B cell (primary cell): ENCODE results near the gene SFT2D2. TPM values are rescaled to one million over a fixed set of nuclear protein-coding genes. Genes with fewer than 3 reads are reported as not detected.
A peak's percentile ranks its signal among the peaks of the same experiment; 100 is the strongest.

Experiments used
- ATAC-seq: fragments of 200-7000 bp; cut with Tn5 transposase; one replicate; pipeline ENCODE4 v1.10.0; 2021; ENCODE audit warnings: low read depth, mild to moderate bottlenecking, moderate number of reproducible peaks, moderate library complexity
- CTCF ChIA-PET: fragments of 350-600 bp; sonication (Branson Sonifier 250); formaldehyde crosslinking; loops from one replicate; lab custom pipeline; 2021; ENCODE audit warnings: antibody characterized with exemption, inconsistent platforms; lab: Charles Lee
- POLR2A ChIA-PET: fragments of 350-600 bp; sonication (Branson Sonifier 250); formaldehyde crosslinking; loops from one replicate; lab custom pipeline; 2021; ENCODE audit warnings: antibody characterized with exemption; lab: Charles Lee
- DNase-seq: peaks from one replicate; pipeline ENCODE4 v3.0.0; 2013
- H2AFZ ChIP-seq: 2 replicates; pipeline ENCODE4 v1.6.1; 2012; ENCODE audit warnings: mild to moderate bottlenecking, low read depth, low read length; ENCODE audit not compliant: insufficient read depth, poor library complexity, severe bottlenecking
- H3K27ac ChIP-seq, 2 donors: 1 replicate in 1 of 2; 2 replicates in 1 of 2; pipeline ENCODE4 v1.5.1; 2012 to 2013; ENCODE audit warnings: low read length in 2 of 2, mild to moderate bottlenecking in 2 of 2, moderate library complexity in 1 of 2
- H3K27me3 ChIP-seq, 4 experiments: fragments of 200-600 bp in 1 of 4; sonication (generic) in 1 of 4; replicated peaks in 1 of 4; 1 replicate in 2 of 4; 2 replicates in 2 of 4; pipeline versions ENCODE4 v1.6.1 to v1.7.0; 2013 to 2016; ENCODE audit warnings: low read length in 3 of 4, mild to moderate bottlenecking in 2 of 4, mixed read lengths in 1 of 4, moderate library complexity in 1 of 4; ENCODE audit not compliant: insufficient read depth in 4 of 4, control insufficient read depth in 3 of 4; ENCODE audit errors: control extremely low read depth in 1 of 4
- H3K36me3 ChIP-seq, 2 experiments: replicated peaks in 1 of 2; 1 replicate in 1 of 2; 2 replicates in 1 of 2; pipeline versions ENCODE4 v1.6.1 to v1.7.1; 2013; ENCODE audit warnings: low read length in 1 of 2; ENCODE audit not compliant: insufficient read depth in 2 of 2, control insufficient read depth in 1 of 2; ENCODE audit errors: control extremely low read depth in 1 of 2, extremely low read depth in 1 of 2
- H3K4me1 ChIP-seq, 2 donors: fragments of 200-600 bp in 1 of 2; sonication (generic) in 1 of 2; 1 replicate in 1 of 2; 2 replicates in 1 of 2; pipeline versions ENCODE4 v1.5.1 to v1.6.1; 2013 to 2017; ENCODE audit warnings: low read length in 2 of 2; ENCODE audit not compliant: control insufficient read depth in 2 of 2, insufficient read depth in 2 of 2
- H3K4me2 ChIP-seq: replicated peaks from 2 replicates; pipeline ENCODE3; 2012; ENCODE audit warnings: mild to moderate bottlenecking, low read depth, low read length; ENCODE audit not compliant: poor library complexity, severe bottlenecking
- H3K4me3 ChIP-seq, 5 experiments: fragments of 200-600 bp in 1 of 5; sonication (generic) in 1 of 5; 1 replicate in 3 of 5; 2 replicates in 2 of 5; pipeline versions ENCODE4 v1.5.1 to v1.7.0; 2011 to 2016; ENCODE audit warnings: low read length in 4 of 5, mild to moderate bottlenecking in 4 of 5, low read depth in 2 of 5, control low read depth in 1 of 5, moderate library complexity in 1 of 5; ENCODE audit not compliant: insufficient read depth in 1 of 5; ENCODE audit errors: control extremely low read depth in 1 of 5, extremely low read depth in 1 of 5
- H3K79me2 ChIP-seq: fragments of 200-600 bp; sonication (generic); one replicate; pipeline ENCODE4 v1.6.0; 2016; ENCODE audit warnings: low read length; ENCODE audit not compliant: control insufficient read depth, insufficient read depth
- H3K9ac ChIP-seq: fragments of 200-600 bp; sonication (generic); 2 replicates; pipeline ENCODE4 v1.6.1; 2017; ENCODE audit warnings: mild to moderate bottlenecking, low read length, moderate library complexity
- H3K9me3 ChIP-seq, 3 donors: one replicate each; pipeline versions ENCODE4 v1.6.1 to v1.7.1; 2013; ENCODE audit warnings: low read length in 2 of 3; ENCODE audit not compliant: control insufficient read depth in 2 of 3, insufficient read depth in 1 of 3; ENCODE audit errors: control extremely low read depth in 1 of 3
- H4K20me1 ChIP-seq: 2 replicates; pipeline ENCODE4 v1.6.0; 2012; ENCODE audit warnings: mild to moderate bottlenecking, low read length; ENCODE audit not compliant: insufficient read depth, control insufficient read depth, poor library complexity, severe bottlenecking
- H3K27ac Mint-ChIP-seq: one replicate; pipeline ENCODE4 v1.8.0; 2021; ENCODE audit warnings: mixed read lengths
- H3K27me3 Mint-ChIP-seq: one replicate; pipeline ENCODE4 v1.8.0; 2021; ENCODE audit warnings: mixed read lengths
- H3K4me1 Mint-ChIP-seq: one replicate; pipeline ENCODE4 v1.8.0; 2021; ENCODE audit warnings: mixed read lengths
- H3K4me3 Mint-ChIP-seq: one replicate; pipeline ENCODE4 v1.8.0; 2021; ENCODE audit warnings: mixed read lengths
- H3K9me3 Mint-ChIP-seq: one replicate; pipeline ENCODE4 v1.8.0; 2022; ENCODE audit warnings: mixed read lengths; ENCODE audit not compliant: insufficient read depth
- EZH2 ChIP-seq: IDR thresholded peaks from 2 replicates; pipeline ENCODE4 v1.6.1; 2012; ENCODE audit warnings: borderline replicate concordance, low read depth, mild to moderate bottlenecking, moderate library complexity, low read length; ENCODE audit not compliant: insufficient read depth, poor library complexity, severe bottlenecking
- WGBS: methylation state at CpG from one replicate; pipeline ENCODE4 v1.1.5; 2013; ENCODE audit warnings: missing lambda C conversion rate; ENCODE audit not compliant: insufficient coverage; 5-methylcytosine and 5-hydroxymethylcytosine counted together
- intact Hi-C: fragments of 100-400 bp; cut with micrococcal nuclease; formaldehyde crosslinking; loops from one replicate; pipeline ENCODE4 v1.10.0; 2022
- polyA plus RNA-seq: library from polyadenylated mRNA; depleted of rRNA; stranded (reverse); fragments of >200 nt; gene quantifications from 2 replicates; pipeline ENCODE4 v1.2.3, GENCODE V29; 2012
- total RNA-seq, 2 donors: library from RNA; stranded (reverse); fragments of 120-200 nt in 1 of 2; gene quantifications; 1 replicate in 1 of 2; 2 replicates in 1 of 2; pipeline versions ENCODE4 v1.2.3 to v1.2.4, GENCODE V29; 2013 to 2022
- TF ChIP-seq, protein P1 (sequence below): fragments of 200-600 bp; IDR thresholded peaks from one replicate; pipeline ENCODE4 v1.8.0; 2022; ENCODE audit warnings: antibody characterized with exemption, mild to moderate bottlenecking

The SFT2D2 gene
- total and polyA plus RNA-seq, 2 donors (not counting 1 experiment from before 2014, with no cell fraction given): 13.0 to 68.3 TPM

- peak overlapping the region; percentile 81 for H3K4me2 ChIP-seq
- H3K4me1 ChIP-seq: peaks cover 17 to 18% of the 10 kb centered on the region in 2 donors
- ATAC-seq (no peak), DNase-seq (no peak)
- ChIA-PET CTCF (no interaction called here), POLR2A (interaction anchor here (1.0 kb wide), 1 partner anchor 48 kb away, joined by 3 read pairs; no protein-coding TSS in a partner anchor)
- intact Hi-C loops: loop anchor here (1.0 to 5.0 kb wide), 6 partner anchors 41 to 1617 kb away; partner anchors contain the start of genes ATP1B1, DCAF6, GPR161 and METTL18
- peak overlapping the region; percentile 95 for H3K9ac ChIP-seq
- no peaks in the 10 kb centered on the region for H4K20me1 ChIP-seq
- peaks cover 40% of the 10 kb centered on the region for H3K79me2 ChIP-seq
- Mint-ChIP-seq H3K4me1 (no peaks in the 10 kb centered on the region), H3K4me3 (no peak overlapping the region), H3K27ac (no peak overlapping the region), H3K9me3 (no peaks in the 10 kb centered on the region), H3K27me3 (peaks cover 9% of the 10 kb centered on the region)
- peak overlapping the region; percentile 87 to 97 (median 91) for H3K4me3 ChIP-seq
- H3K27ac ChIP-seq: peak overlapping the region; percentile 83 to 98
- no peak for TF ChIP-seq EZH2
- TF ChIP-seq, protein P1, sequence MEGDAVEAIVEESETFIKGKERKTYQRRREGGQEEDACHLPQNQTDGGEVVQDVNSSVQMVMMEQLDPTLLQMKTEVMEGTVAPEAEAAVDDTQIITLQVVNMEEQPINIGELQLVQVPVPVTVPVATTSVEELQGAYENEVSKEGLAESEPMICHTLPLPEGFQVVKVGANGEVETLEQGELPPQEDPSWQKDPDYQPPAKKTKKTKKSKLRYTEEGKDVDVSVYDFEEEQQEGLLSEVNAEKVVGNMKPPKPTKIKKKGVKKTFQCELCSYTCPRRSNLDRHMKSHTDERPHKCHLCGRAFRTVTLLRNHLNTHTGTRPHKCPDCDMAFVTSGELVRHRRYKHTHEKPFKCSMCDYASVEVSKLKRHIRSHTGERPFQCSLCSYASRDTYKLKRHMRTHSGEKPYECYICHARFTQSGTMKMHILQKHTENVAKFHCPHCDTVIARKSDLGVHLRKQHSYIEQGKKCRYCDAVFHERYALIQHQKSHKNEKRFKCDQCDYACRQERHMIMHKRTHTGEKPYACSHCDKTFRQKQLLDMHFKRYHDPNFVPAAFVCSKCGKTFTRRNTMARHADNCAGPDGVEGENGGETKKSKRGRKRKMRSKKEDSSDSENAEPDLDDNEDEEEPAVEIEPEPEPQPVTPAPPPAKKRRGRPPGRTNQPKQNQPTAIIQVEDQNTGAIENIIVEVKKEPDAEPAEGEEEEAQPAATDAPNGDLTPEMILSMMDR: no peak
- H2AFZ ChIP-seq: peak overlapping the region; percentile 92
- WGBS: 65% methylated on average over 4 of the region's 5 CpGs
- H3K9me3 ChIP-seq: no peaks in the 10 kb centered on the region
- peaks cover 0 to 5% (median 0%) of the 10 kb centered on the region in 4 experiments for H3K27me3 ChIP-seq
- H3K36me3 ChIP-seq: no peaks in the 10 kb centered on the region
Measured at GRCh38 chr1:168178227-168178637, 47.6 kb upstream of the SFT2D2 start.

GRCh38 chr1:168178638-168179437 lies 47.0 kb upstream of the SFT2D2 start, which contains the start of gene TIPRL:
Gene TIPRL, plus strand, starts transcription at chr1:168178962. Its CDS starts 116 bp downstream, at chr1:168179078.
- ChIA-PET POLR2A (interaction anchor here (1.0 kb wide), 1 partner anchor 47 kb away, joined by 3 read pairs; no protein-coding TSS in a partner anchor), CTCF (no interaction called here)
- H3K4me3 ChIP-seq: peak within 1 kb of the TSS; percentile 87 to 97 (median 91)
- H3K4me1 ChIP-seq: peaks cover 17 to 18% of the 10 kb centered on the region in 2 donors
- peaks cover under 1% of the 10 kb centered on the region in 2 experiments for H3K36me3 ChIP-seq
- no peaks in the 10 kb centered on the region for H4K20me1 ChIP-seq
- intact Hi-C loops: loop anchor here (1.0 to 5.0 kb wide), 7 partner anchors 42 to 1616 kb away; partner anchors contain the start of genes ATP1B1, DCAF6, GPR161 and METTL18
- H3K79me2 ChIP-seq: peaks cover 41% of the 10 kb centered on the region
- H3K27ac Mint-ChIP-seq: peak within 1 kb of the TSS; percentile 15
- H3K27me3 Mint-ChIP-seq: peaks cover 4% of the 10 kb centered on the region
- no peak for TF ChIP-seq EZH2
- TF ChIP-seq, protein P1: peak; percentile 73
- H3K27ac ChIP-seq: peak within 1 kb of the TSS; percentile 83 to 98
- H3K27me3 ChIP-seq: peaks cover 0 to 5% (median 0%) of the 10 kb centered on the region in 4 experiments
- H3K4me2 ChIP-seq: peak within 1 kb of the TSS; percentile 81
- ATAC-seq: peak; percentile 92
- peak; percentile 96 for DNase-seq
- H3K9me3 Mint-ChIP-seq: no peaks in the 10 kb centered on the region
- H3K9ac ChIP-seq: peak within 1 kb of the TSS; percentile 95
- 1% methylated on average over 52 of the region's 56 CpGs for WGBS
- H3K4me1 Mint-ChIP-seq: peaks cover 1% of the 10 kb centered on the region
- H3K9me3 ChIP-seq: no peaks in the 10 kb centered on the region
- peak within 1 kb of the TSS; percentile 92 for H2AFZ ChIP-seq
- peak within 1 kb of the TSS; percentile 47 for H3K4me3 Mint-ChIP-seq
